Type B pancreatic cell (in vitro differentiated cells): ENCODE data around the gene PTPRM. TPM values are rescaled to one million over a fixed set of nuclear protein-coding genes. Genes with fewer than 3 reads are reported as not detected.

ENCODE experiments used
- DNase-seq: peaks from one replicate; pipeline ENCODE4 v3.0.0; 2021; ENCODE audit warnings: mixed read lengths; ENCODE audit not compliant: unreplicated experiment; ENCODE audit errors: extremely low spot score
- H3K27ac Mint-ChIP-seq: 2 replicates; pipeline ENCODE4 v1.8.0; 2021; ENCODE audit warnings: mild to moderate bottlenecking, mixed read lengths
- H3K27me3 Mint-ChIP-seq: 2 replicates; pipeline ENCODE4 v1.8.0; 2021; ENCODE audit warnings: mixed read lengths
- H3K36me3 Mint-ChIP-seq: 2 replicates; pipeline ENCODE4 v1.8.0; 2021; ENCODE audit warnings: mixed read lengths
- H3K4me1 Mint-ChIP-seq: one replicate; pipeline ENCODE4 v1.8.0; 2021; ENCODE audit warnings: mixed read lengths; ENCODE audit not compliant: unreplicated experiment
- H3K4me3 Mint-ChIP-seq: 2 replicates; pipeline ENCODE4 v1.8.0; 2021; ENCODE audit warnings: mild to moderate bottlenecking, mixed read lengths
- H3K9me3 Mint-ChIP-seq: 2 replicates; pipeline ENCODE4 v1.8.0; 2021; ENCODE audit warnings: mixed read lengths
- CTCF ChIP-seq: fragments of 200-600 bp; sonication (generic); conservative IDR thresholded peaks from 2 replicates; pipeline ENCODE4 v1.5.0; 2021; ENCODE audit warnings: antibody characterized with exemption, mild to moderate bottlenecking
- total RNA-seq: library from RNA; stranded (reverse); gene quantifications from 2 replicates; pipeline ENCODE4 v1.2.1, GENCODE V29; 2021; ENCODE audit warnings: low replicate concordance

Gene PTPRM
- total RNA-seq, 1 donor from 2014 or later: 18.6 TPM

- peaks cover 3% of the 10 kb centered on the region for H3K4me1 Mint-ChIP-seq
- no peak overlapping the region for H3K27ac Mint-ChIP-seq
- TF ChIP-seq CTCF: no peak
- no peak overlapping the region for H3K4me3 Mint-ChIP-seq
- peaks cover 6% of the 10 kb centered on the region for H3K9me3 Mint-ChIP-seq
- H3K36me3 Mint-ChIP-seq: no peaks in the 10 kb centered on the region
- no peak for DNase-seq
- peaks cover 3% of the 10 kb centered on the region for H3K27me3 Mint-ChIP-seq
Observed at GRCh38 chr18:8142932-8143331, 575.8 kb downstream of the PTPRM start.

DNA sequence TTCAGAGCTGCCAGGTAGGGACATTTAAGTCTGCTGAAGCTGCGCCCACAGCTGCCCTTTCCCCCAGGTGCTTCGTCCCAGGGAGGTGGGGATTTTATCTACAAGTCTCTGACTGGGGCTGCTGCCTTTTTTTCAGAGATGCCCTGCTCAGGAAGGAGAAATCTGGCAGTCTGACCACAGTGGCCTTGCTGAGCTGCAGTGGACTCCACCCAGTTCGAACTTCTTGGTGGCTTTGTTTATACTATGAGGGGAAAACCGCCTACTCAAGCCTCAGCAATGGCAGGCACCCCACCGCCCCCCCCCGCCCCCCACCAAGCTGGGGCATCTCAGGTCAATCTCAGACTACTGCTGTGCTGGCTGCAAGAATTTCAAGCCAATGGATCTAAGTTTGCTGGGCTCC, 584.1 kb downstream of the PTPRM start:
- Mint-ChIP-seq H3K4me3 (no peak overlapping the region), H3K9me3 (peaks cover 6% of the 10 kb centered on the region), H3K4me1 (no peaks in the 10 kb centered on the region), H3K27ac (no peak overlapping the region), H3K36me3 (no peaks in the 10 kb centered on the region), H3K27me3 (no peaks in the 10 kb centered on the region)
- DNase-seq: no peak
- TF ChIP-seq CTCF: no peak

- H3K4me3 Mint-ChIP-seq: no peak overlapping the region
- no peaks in the 10 kb centered on the region for H3K36me3 Mint-ChIP-seq
- H3K27me3 Mint-ChIP-seq: no peaks in the 10 kb centered on the region
- no peaks in the 10 kb centered on the region for H3K4me1 Mint-ChIP-seq
- no peak for DNase-seq
- no peaks in the 10 kb centered on the region for H3K9me3 Mint-ChIP-seq
- TF ChIP-seq CTCF: no peak
- no peak overlapping the region for H3K27ac Mint-ChIP-seq
Observed at GRCh38 chr18:8153887-8154583, 586.9 kb downstream of the PTPRM start.

- TF ChIP-seq CTCF: no peak
- Mint-ChIP-seq H3K4me3 (no peak overlapping the region), H3K36me3 (no peaks in the 10 kb centered on the region), H3K27ac (no peak overlapping the region), H3K9me3 (no peaks in the 10 kb centered on the region), H3K4me1 (peaks cover 4% of the 10 kb centered on the region), H3K27me3 (no peaks in the 10 kb centered on the region)
- DNase-seq: no peak
Observed at GRCh38 chr18:8162802-8163201, 595.7 kb downstream of the PTPRM start.

- H3K4me1 Mint-ChIP-seq: peaks cover 4% of the 10 kb centered on the region
- DNase-seq: no peak
- H3K36me3 Mint-ChIP-seq: no peaks in the 10 kb centered on the region
- no peaks in the 10 kb centered on the region for H3K9me3 Mint-ChIP-seq
- no peaks in the 10 kb centered on the region for H3K27me3 Mint-ChIP-seq
- no peak for TF ChIP-seq CTCF
- H3K4me3 Mint-ChIP-seq: no peak overlapping the region
- no peak overlapping the region for H3K27ac Mint-ChIP-seq
Observed at GRCh38 chr18:8163286-8163959, 596.3 kb downstream of the PTPRM start.
